Skeletal muscle satellite cell (primary cell): ENCODE results near the gene CFAP74.

Source experiments
- H3K27me3 ChIP-seq: 2 replicates; pipeline ENCODE4 v1.7.0; 2013; ENCODE audit warnings: low read length; ENCODE audit not compliant: control insufficient read depth, insufficient read depth
- H3K36me3 ChIP-seq: 2 replicates; pipeline ENCODE4 v1.7.0; 2013; ENCODE audit warnings: mild to moderate bottlenecking, control low read depth, low read length; ENCODE audit not compliant: insufficient read depth
- H3K4me1 ChIP-seq: 2 replicates; pipeline ENCODE4 v1.7.0; 2013; ENCODE audit warnings: low read length; ENCODE audit not compliant: control insufficient read depth, insufficient read depth
- H3K4me2 ChIP-seq: 2 replicates; pipeline ENCODE4 v1.7.0; 2013; ENCODE audit warnings: mild to moderate bottlenecking, low read length
- H3K4me3 ChIP-seq: 2 replicates; pipeline ENCODE4 v1.7.0; 2013; ENCODE audit warnings: low read length
- H3K9ac ChIP-seq: 2 replicates; pipeline ENCODE4 v1.7.0; 2013; ENCODE audit warnings: mild to moderate bottlenecking, low read depth, low read length, moderate library complexity
- H3K9me3 ChIP-seq: replicated peaks from 2 replicates; pipeline ENCODE4 v1.7.0; 2013; ENCODE audit warnings: mild to moderate bottlenecking, control low read depth, low read length

CFAP74 gene

GRCh38 chr1:1908506-1908791 is 95.1 kb downstream of the CFAP74 start:
- Histone ChIP-seq H3K4me3 (peak overlapping the region; percentile 98), H3K4me2 (peak overlapping the region; percentile 88), H3K4me1 (peaks cover 14% of the 10 kb centered on the region), H3K9me3 (no peaks in the 10 kb centered on the region), H3K27me3 (no peaks in the 10 kb centered on the region), H3K36me3 (no peaks in the 10 kb centered on the region), H3K9ac (peak overlapping the region; percentile 97)

- H3K9ac ChIP-seq: no peak overlapping the region
- H3K27me3 ChIP-seq: no peaks in the 10 kb centered on the region
- H3K4me3 ChIP-seq: no peak overlapping the region
- peaks cover 14% of the 10 kb centered on the region for H3K4me1 ChIP-seq
- no peaks in the 10 kb centered on the region for H3K36me3 ChIP-seq
- H3K4me2 ChIP-seq: no peak overlapping the region
- H3K9me3 ChIP-seq: no peaks in the 10 kb centered on the region
Observed at GRCh38 chr1:1907098-1907736, 96.4 kb downstream of the CFAP74 start.

- Histone ChIP-seq H3K36me3 (no peaks in the 10 kb centered on the region), H3K27me3 (no peaks in the 10 kb centered on the region), H3K9ac (no peak overlapping the region), H3K4me2 (no peak overlapping the region), H3K9me3 (no peaks in the 10 kb centered on the region), H3K4me3 (no peak overlapping the region), H3K4me1 (peaks cover 14% of the 10 kb centered on the region)
Observed at GRCh38 chr1:1906185-1907097, 97.1 kb downstream of the CFAP74 start.

GRCh38 chr1:1903224-1903623 is 100.4 kb downstream of the CFAP74 start:
- Histone ChIP-seq H3K36me3 (no peaks in the 10 kb centered on the region), H3K9ac (no peak overlapping the region), H3K4me3 (no peak overlapping the region), H3K4me1 (peaks cover 4% of the 10 kb centered on the region), H3K27me3 (no peaks in the 10 kb centered on the region), H3K4me2 (no peak overlapping the region), H3K9me3 (no peaks in the 10 kb centered on the region)

GRCh38 chr1:1901641-1902294 is 101.8 kb downstream of the CFAP74 start:
- H3K27me3 ChIP-seq: no peaks in the 10 kb centered on the region
- H3K36me3 ChIP-seq: no peaks in the 10 kb centered on the region
- H3K9ac ChIP-seq: no peak overlapping the region
- H3K9me3 ChIP-seq: no peaks in the 10 kb centered on the region
- H3K4me3 ChIP-seq: no peak overlapping the region
- no peaks in the 10 kb centered on the region for H3K4me1 ChIP-seq
- H3K4me2 ChIP-seq: no peak overlapping the region

GRCh38 chr1:1900883-1901640 is 102.5 kb downstream of the CFAP74 start:
- Histone ChIP-seq H3K36me3 (no peaks in the 10 kb centered on the region), H3K9ac (no peak overlapping the region), H3K27me3 (no peaks in the 10 kb centered on the region), H3K4me2 (no peak overlapping the region), H3K4me1 (no peaks in the 10 kb centered on the region), H3K4me3 (no peak overlapping the region), H3K9me3 (no peaks in the 10 kb centered on the region)

- no peaks in the 10 kb centered on the region for H3K4me1 ChIP-seq
- H3K9ac ChIP-seq: no peak overlapping the region
- no peaks in the 10 kb centered on the region for H3K27me3 ChIP-seq
- no peak overlapping the region for H3K4me3 ChIP-seq
- H3K4me2 ChIP-seq: no peak overlapping the region
- H3K36me3 ChIP-seq: no peaks in the 10 kb centered on the region
- no peaks in the 10 kb centered on the region for H3K9me3 ChIP-seq
Observed at GRCh38 chr1:1899967-1900327, 103.6 kb downstream of the CFAP74 start.

GRCh38 chr1:1899266-1899966 is 104.2 kb downstream of the CFAP74 start:
- Histone ChIP-seq H3K4me3 (no peak overlapping the region), H3K27me3 (no peaks in the 10 kb centered on the region), H3K36me3 (no peaks in the 10 kb centered on the region), H3K4me1 (peaks cover 4% of the 10 kb centered on the region), H3K9me3 (no peaks in the 10 kb centered on the region), H3K4me2 (no peak overlapping the region), H3K9ac (no peak overlapping the region)

- H3K36me3 ChIP-seq: no peaks in the 10 kb centered on the region
- no peak overlapping the region for H3K4me2 ChIP-seq
- no peaks in the 10 kb centered on the region for H3K9me3 ChIP-seq
- peaks cover 5% of the 10 kb centered on the region for H3K4me1 ChIP-seq
- H3K9ac ChIP-seq: no peak overlapping the region
- no peaks in the 10 kb centered on the region for H3K27me3 ChIP-seq
- no peak overlapping the region for H3K4me3 ChIP-seq
Observed at GRCh38 chr1:1898246-1898933, 105.2 kb downstream of the CFAP74 start.

- no peaks in the 10 kb centered on the region for H3K27me3 ChIP-seq
Observed at GRCh38 chr1:1895456-1896336, 107.9 kb downstream of the CFAP74 start.

More at GRCh38 chr1:1895456-1896336, 107.9 kb downstream of the CFAP74 start:
- Histone ChIP-seq H3K9ac (no peak overlapping the region), H3K9me3 (no peaks in the 10 kb centered on the region), H3K36me3 (no peaks in the 10 kb centered on the region), H3K4me1 (peaks cover 15% of the 10 kb centered on the region), H3K4me3 (no peak overlapping the region), H3K4me2 (no peak overlapping the region)
